ENCODE data around the gene AARS2. TPM values are rescaled to one million over a fixed set of nuclear protein-coding genes. Genes with fewer than 3 reads are reported as not detected.
A peak's percentile ranks its signal among the peaks of the same experiment; 100 is the strongest.

AARS2 gene
- total and polyA plus RNA-seq, 9 of the 15 experiments (the other 6 are each of a cell fraction or from before 2014, with no cell fraction given): 0.97 to 34.0 (median 18.3) TPM

DNA sequence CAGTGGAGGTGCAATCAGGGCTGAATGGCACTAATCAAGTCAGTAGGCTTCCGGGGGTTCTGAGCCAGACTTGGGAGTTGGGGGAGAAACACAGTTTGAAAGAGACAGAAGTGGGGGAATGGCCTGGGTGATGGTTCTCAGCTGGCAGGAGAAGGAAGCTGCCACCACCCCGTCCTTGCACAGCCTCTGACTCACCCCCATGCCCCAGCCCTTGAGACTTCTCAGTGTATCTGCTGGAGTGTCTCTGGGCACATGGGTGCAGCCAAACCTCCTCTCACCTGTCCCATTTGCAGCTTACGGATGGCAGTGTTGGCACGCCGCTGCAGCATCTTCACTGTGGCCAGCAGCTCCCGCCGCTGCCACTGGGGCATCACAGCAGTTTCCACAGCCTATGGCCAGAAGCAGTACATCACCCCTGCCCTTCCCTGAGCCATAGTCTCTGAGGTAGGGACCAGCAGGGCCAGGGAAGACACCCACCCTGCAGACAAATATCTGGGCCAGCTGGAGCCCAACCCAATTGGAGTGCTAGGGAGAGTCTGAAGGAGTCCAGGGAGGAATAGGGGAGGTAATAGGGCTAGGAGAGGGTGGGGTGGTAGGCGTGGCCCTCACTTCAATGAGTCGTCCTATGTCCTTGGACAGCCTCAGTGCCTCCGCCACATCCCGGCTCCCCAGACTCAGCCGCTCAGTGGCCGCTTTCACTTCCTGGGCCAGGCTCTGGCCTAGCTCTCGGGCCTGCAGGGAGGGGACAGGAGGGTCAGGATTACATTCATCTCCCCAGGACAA lies 11.2 kb downstream of the AARS2 start:
- FAIRE-seq (no peak), DNase-seq (ENCODE audit: extremely low read depth in 1 of 4, low spot score in 3 of 4) (peak in 1 of 4 experiments; percentile 45), ATAC-seq (no peak)
- CTCF ChIA-PET (ENCODE audit: low intra/inter-chr PET ratio): no interaction called here
- in situ Hi-C loops (cut with MboI): no loop called here
- Histone ChIP-seq H3K4me1 (replicated peaks in 1 of 2; ENCODE audit: control insufficient read depth in 2 of 2, insufficient read depth in 2 of 2, low read length in 2 of 2) (peaks cover 2 to 24% of the 10 kb centered on the region in 2 experiments; a peak in 4 of 5 replicates), H3K9me1 (ENCODE audit: control insufficient read depth, insufficient read depth, low read length) (no peaks in the 10 kb centered on the region), H3K9ac (ENCODE audit: insufficient read depth in 1 of 2, low read depth in 2 of 2, low read length in 2 of 2) (0 out of 4 replicates have a peak overlapping the region, but pooled peaks of 1 of the 2 experiments have one; percentile 39), H3K36me3 (ENCODE audit: control insufficient read depth, insufficient read depth, low read length) (peaks cover 69% of the 10 kb centered on the region), H3K9me3 (replicated peaks; ENCODE audit: control insufficient read depth, insufficient read depth, low read depth, low read length) (no peaks in the 10 kb centered on the region), H3K27me3 (ENCODE audit: control insufficient read depth in 2 of 2, insufficient read depth in 2 of 2, low read length in 2 of 2) (peaks cover 7 to 12% of the 10 kb centered on the region in 2 experiments; a peak in 4 of 5 replicates), H3K4me3 (no peak overlapping the region), H3K4me2 (ENCODE audit: insufficient read depth, low read length) (no peak overlapping the region), H4K20me1 (replicated peaks; ENCODE audit: control insufficient read depth, insufficient read depth, low read length) (0 out of 2 replicates have a peak, but pooled peaks cover 4% of the 10 kb centered on the region), H2AFZ (ENCODE audit: low read depth, low read length) (no peak overlapping the region), H3K27ac (ENCODE audit: extremely low read depth, low read depth, low read length) (no peak overlapping the region), H3K79me2 (ENCODE audit: control insufficient read depth, insufficient read depth, low read length) (no peaks in the 10 kb centered on the region)
- intact Hi-C loops (cut with micrococcal nuclease): no loop called here
- BruUV-seq (replicated peaks): no TSS peak
- POLR2A ChIA-PET: interaction anchor here (0.5 to 2.3 kb wide), 13 partner anchors 7 to 162 kb away, joined by 3 to 7 read pairs (median 3); partner anchors contain the start of genes AARS2, CDC5L and SLC35B2
- WGBS (ENCODE audit: insufficient coverage, low coverage, missing lambda C conversion rate): 86% methylated on average over 13 of the region's 14 CpGs
- TF ChIP-seq NFATC3 (IDR thresholded peaks at IDR 0.05) (no peak), MCM3 (IDR thresholded peaks at IDR 0.05) (no peak), CREM (IDR thresholded peaks at IDR 0.05; ENCODE audit: low read depth) (no peak), NUFIP1 (IDR thresholded peaks at IDR 0.05; ENCODE audit: partially characterized antibody) (no peak), TEAD1 (CRISPR knock-in tag; IDR thresholded peaks at IDR 0.05) (no peak), CBX8 (IDR thresholded peaks at IDR 0.05; ENCODE audit: borderline replicate concordance, extremely low read depth, low read depth, low read length, poor library complexity, severe bottlenecking) (no peak), JUN (IDR thresholded peaks at IDR 0.05; ENCODE audit: borderline replicate concordance, low read depth, low read length) (no peak), JUN (CRISPR knock-in tag; IDR thresholded peaks at IDR 0.05; ENCODE audit: borderline replicate concordance) (no peak), ZNF57 (CRISPR knock-in tag; IDR thresholded peaks at IDR 0.05) (no peak), ZZZ3 (IDR thresholded peaks at IDR 0.05) (no peak)
- TF ChIP-seq, protein P1, sequence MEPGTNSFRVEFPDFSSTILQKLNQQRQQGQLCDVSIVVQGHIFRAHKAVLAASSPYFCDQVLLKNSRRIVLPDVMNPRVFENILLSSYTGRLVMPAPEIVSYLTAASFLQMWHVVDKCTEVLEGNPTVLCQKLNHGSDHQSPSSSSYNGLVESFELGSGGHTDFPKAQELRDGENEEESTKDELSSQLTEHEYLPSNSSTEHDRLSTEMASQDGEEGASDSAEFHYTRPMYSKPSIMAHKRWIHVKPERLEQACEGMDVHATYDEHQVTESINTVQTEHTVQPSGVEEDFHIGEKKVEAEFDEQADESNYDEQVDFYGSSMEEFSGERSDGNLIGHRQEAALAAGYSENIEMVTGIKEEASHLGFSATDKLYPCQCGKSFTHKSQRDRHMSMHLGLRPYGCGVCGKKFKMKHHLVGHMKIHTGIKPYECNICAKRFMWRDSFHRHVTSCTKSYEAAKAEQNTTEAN (CRISPR knock-in tag; IDR thresholded peaks at IDR 0.05): no peak
- TF ChIP-seq, protein P2, sequence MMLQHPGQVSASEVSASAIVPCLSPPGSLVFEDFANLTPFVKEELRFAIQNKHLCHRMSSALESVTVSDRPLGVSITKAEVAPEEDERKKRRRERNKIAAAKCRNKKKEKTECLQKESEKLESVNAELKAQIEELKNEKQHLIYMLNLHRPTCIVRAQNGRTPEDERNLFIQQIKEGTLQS (IDR thresholded peaks at IDR 0.05): no peak
- TF ChIP-seq, protein P2 (CRISPR knock-in tag; conservative IDR thresholded peaks at IDR 0.05): no peak
- TF ChIP-seq, protein P3, sequence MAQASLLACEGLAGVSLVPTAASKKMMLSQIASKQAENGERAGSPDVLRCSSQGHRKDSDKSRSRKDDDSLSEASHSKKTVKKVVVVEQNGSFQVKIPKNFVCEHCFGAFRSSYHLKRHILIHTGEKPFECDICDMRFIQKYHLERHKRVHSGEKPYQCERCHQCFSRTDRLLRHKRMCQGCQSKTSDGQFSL (CRISPR knock-in tag; IDR thresholded peaks at IDR 0.05): no peak
- TF ChIP-seq, protein P3 (tag; IDR thresholded peaks at IDR 0.05): no peak
- TF ChIP-seq, protein P4, sequence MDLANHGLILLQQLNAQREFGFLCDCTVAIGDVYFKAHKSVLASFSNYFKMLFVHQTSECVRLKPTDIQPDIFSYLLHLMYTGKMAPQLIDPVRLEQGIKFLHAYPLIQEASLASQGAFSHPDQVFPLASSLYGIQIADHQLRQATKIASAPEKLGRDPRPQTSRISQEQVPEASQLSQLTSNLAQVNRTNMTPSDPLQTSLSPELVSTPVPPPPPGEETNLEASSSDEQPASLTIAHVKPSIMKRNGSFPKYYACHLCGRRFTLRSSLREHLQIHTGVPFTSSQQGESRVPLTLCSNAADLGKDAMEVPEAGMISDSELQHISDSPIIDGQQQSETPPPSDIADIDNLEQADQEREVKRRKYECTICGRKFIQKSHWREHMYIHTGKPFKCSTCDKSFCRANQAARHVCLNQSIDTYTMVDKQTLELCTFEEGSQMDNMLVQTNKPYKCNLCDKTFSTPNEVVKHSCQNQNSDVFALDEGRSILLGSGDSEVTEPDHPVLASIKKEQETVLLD (IDR thresholded peaks at IDR 0.05): no peak
